Right atrium auricular region (tissue), 2 donors: ENCODE measurements around the gene ISOC2. TPM values are rescaled to one million over a fixed set of nuclear protein-coding genes. Genes with fewer than 3 reads are reported as not detected.
"Not testable (repeated sequence)": the region's sequence is repeated elsewhere in the genome, so short reads cannot be mapped to it uniquely, and the experiment has no call there.

Source experiments
- DNase-seq: peaks from one replicate; pipeline ENCODE4 v3.0.0-alpha.2; 2019; ENCODE audit warnings: low spot score
- H3K27ac ChIP-seq, 2 donors: fragments of 200-600 bp; sonication (generic); 1 replicate in 1 of 2; 2 replicates in 1 of 2; pipeline ENCODE4 v1.5.1; 2016 to 2019
- H3K27me3 ChIP-seq, 2 donors: fragments of 200-600 bp; sonication (generic); one replicate each; pipeline versions ENCODE4 v1.5.1 to v1.6.0; 2017 to 2019
- H3K36me3 ChIP-seq: fragments of 200-600 bp; sonication (generic); one replicate; pipeline ENCODE4 v1.5.1; 2016
- H3K4me1 ChIP-seq, 2 donors: fragments of 200-600 bp; sonication (generic); one replicate each; pipeline versions ENCODE4 v1.5.1 to v1.6.0; 2017 to 2019
- H3K4me3 ChIP-seq, 2 donors: fragments of 200-600 bp; sonication (generic); 1 replicate in 1 of 2; 2 replicates in 1 of 2; pipeline ENCODE4 v1.5.1; 2017 to 2019; ENCODE audit warnings: mild to moderate bottlenecking in 1 of 2, moderate library complexity in 1 of 2
- H3K9me3 ChIP-seq, 2 donors: fragments of 200-600 bp; sonication (generic); one replicate each; pipeline ENCODE4 v1.5.1; 2019
- CTCF ChIP-seq, 2 donors: fragments of 200-600 bp; sonication (generic); IDR thresholded peaks; one replicate each; pipeline ENCODE4 v1.5.1; 2019; ENCODE audit warnings: antibody characterized with exemption in 2 of 2
- total RNA-seq, 2 donors: library from RNA; depleted of rRNA; stranded (reverse); fragments of >200 nt; gene quantifications; one replicate each; pipeline ENCODE4 v1.1.0, GENCODE V29; 2016

ISOC2 gene
- total RNA-seq, 2 donors from 2014 or later, result 87.0 to 92.2 TPM

DNA sequence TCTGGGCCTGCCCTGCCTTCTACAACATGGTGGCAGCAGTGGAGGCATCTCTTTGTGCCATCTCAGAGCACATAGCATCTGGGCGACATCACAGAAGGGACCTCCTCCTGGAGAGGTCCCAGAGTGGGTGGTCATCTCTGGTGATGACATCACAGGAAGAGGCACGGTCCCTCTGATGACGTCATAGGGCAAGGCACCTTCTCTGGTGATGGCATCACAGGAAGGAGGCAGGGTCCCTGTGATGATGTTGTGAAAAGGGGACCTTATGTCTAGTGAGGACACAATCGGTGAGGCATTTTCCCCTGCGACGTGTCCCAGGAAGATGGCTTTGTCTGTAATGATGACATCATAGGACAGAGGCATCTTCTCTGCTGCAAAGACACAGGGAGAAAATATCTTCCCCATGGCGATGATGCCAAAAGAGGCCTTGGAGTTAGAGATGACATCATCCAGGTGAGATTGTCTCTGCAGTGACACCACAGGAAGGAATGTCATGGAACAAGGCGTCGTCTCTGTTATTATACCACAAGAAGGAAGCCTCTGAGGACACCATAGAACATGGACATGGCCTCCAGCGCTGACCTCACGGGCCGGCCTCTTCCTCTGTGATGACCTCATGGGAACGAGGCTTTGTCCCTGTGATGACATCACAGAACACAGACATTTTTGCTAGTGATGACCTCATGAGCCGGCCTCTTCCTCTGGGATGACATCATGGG lies 29.0 kb downstream of the ISOC2 start:
- no peak for DNase-seq
- Histone ChIP-seq H3K27me3 (peaks cover 0 to 16% of the 10 kb centered on the region in 2 donors), H3K36me3 (no peaks in the 10 kb centered on the region), H3K4me1 (no peaks in the 10 kb centered on the region), H3K9me3 (no peaks in the 10 kb centered on the region), H3K4me3 (no peak overlapping the region), H3K27ac (no peak overlapping the region)
- TF ChIP-seq CTCF (IDR thresholded peaks at IDR 0.05), result no peak

DNA sequence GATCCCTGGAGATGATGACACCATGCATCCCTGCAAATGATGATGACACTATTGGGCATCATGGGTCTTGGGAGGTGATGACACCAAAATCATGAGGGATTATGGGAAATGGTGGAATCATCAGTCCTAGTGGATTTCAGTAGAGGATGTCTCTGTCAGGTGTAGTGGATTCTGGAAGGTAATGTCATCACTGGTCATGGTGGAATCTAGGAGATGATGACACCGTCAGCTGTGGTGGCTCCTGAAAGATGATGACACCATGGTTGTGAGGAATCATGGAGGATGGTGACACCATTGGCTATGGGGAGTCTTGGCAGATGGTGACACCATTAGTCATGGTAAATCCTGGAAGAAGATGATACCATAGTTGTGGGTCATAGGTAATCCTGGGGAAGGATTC lies 30.3 kb downstream of the ISOC2 start:
- no peak for DNase-seq
- H3K4me1 ChIP-seq, result no peaks in the 10 kb centered on the region
- no peak for TF ChIP-seq CTCF (IDR thresholded peaks at IDR 0.05)
- peaks cover 0 to 16% of the 10 kb centered on the region in 2 donors for H3K27me3 ChIP-seq
- no peak overlapping the region for H3K4me3 ChIP-seq
- no peak overlapping the region for H3K27ac ChIP-seq
- H3K9me3 ChIP-seq, result no peaks in the 10 kb centered on the region
- no peaks in the 10 kb centered on the region for H3K36me3 ChIP-seq

- Histone ChIP-seq H3K4me1 (no peaks in the 10 kb centered on the region), H3K9me3 (no peaks in the 10 kb centered on the region), H3K4me3 (no peak overlapping the region), H3K27ac (no peak overlapping the region), H3K36me3 (no peaks in the 10 kb centered on the region), H3K27me3 (peaks cover 0 to 7% of the 10 kb centered on the region in 2 donors)
- DNase-seq, result no peak
- TF ChIP-seq CTCF (IDR thresholded peaks at IDR 0.05), result no peak
Observed at GRCh38 chr19:55426042-55426441, 35.4 kb downstream of the ISOC2 start.

- no peak for TF ChIP-seq CTCF (IDR thresholded peaks at IDR 0.05)
- H3K36me3 ChIP-seq, result no peaks in the 10 kb centered on the region
- H3K4me1 ChIP-seq, result no peaks in the 10 kb centered on the region
- DNase-seq, result no peak
- H3K9me3 ChIP-seq, result no peaks in the 10 kb centered on the region
- peaks cover 0 to 1% of the 10 kb centered on the region in 2 donors for H3K27me3 ChIP-seq
- H3K4me3 ChIP-seq, result no peak overlapping the region
- no peak overlapping the region for H3K27ac ChIP-seq
Observed at GRCh38 chr19:55424518-55424917, 36.9 kb downstream of the ISOC2 start.

DNA sequence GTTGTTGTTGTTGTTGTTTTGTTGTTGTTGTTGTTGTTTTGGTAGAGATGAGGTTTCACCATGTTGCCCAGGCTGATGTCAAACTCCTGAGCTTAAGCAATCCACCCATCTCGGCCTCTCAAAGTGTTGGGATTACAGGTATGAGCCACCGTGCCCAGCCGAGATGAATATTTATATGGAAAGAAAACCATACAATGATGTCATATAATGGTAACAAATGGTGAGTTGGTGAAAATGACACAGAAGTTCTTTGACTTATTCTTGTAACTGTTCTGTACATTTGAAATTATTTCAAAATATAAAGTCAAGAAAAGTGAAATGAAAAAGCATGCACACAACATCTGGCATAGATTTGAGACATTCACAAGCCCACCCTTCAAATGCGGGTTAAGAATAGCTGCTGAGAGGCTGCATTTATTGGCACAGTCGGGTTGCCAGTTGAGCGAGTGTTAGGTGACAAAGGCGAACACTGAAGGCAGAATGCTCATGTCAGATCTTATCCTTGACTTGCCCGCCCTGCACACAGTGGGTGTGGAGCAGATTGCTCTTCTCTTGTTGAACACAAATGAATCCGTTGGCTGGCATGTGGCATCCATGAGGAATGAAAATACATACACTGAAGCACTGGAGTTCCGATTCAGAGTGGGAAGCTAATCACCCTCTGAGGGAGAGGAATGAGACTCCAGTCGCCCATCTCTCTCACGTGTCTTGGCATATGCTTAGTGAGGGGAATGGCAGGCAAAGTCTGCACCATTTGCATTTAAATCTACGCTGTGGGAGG lies 38.0 kb downstream of the ISOC2 start:
- Histone ChIP-seq H3K4me3 (no peak overlapping the region), H3K27me3 (no peaks in the 10 kb centered on the region), H3K9me3 (no peaks in the 10 kb centered on the region), H3K4me1 (no peaks in the 10 kb centered on the region), H3K27ac (no peak overlapping the region), H3K36me3 (no peaks in the 10 kb centered on the region)
- no peak for TF ChIP-seq CTCF (IDR thresholded peaks at IDR 0.05)
- no peak for DNase-seq

- not testable (repeated sequence) for H3K9me3 ChIP-seq, DNase-seq, H3K27ac ChIP-seq, H3K27me3 ChIP-seq, H3K4me1 ChIP-seq, H3K4me3 ChIP-seq, H3K36me3 ChIP-seq
Observed at GRCh38 chr19:55421281-55421680, 40.2 kb downstream of the ISOC2 start.
